Activated naive CD4-positive, alpha-beta T cell treated with anti-CD3 and anti-CD28 coated beads, Interleukin-2, amount 50 U/mL, for 24 hours (primary cell): ENCODE results near the gene PIK3C2G.
A peak's percentile ranks its signal among the peaks of the same experiment; 100 is the strongest.

Source experiments
- H3K27ac Mint-ChIP-seq: one replicate; pipeline ENCODE4 v1.8.0; 2021; ENCODE audit warnings: mild to moderate bottlenecking, mixed read lengths
- H3K27me3 Mint-ChIP-seq: one replicate; pipeline ENCODE4 v1.8.0; 2021; ENCODE audit warnings: mixed read lengths
- H3K36me3 Mint-ChIP-seq: one replicate; pipeline ENCODE4 v1.8.0; 2021; ENCODE audit warnings: mixed read lengths
- H3K4me1 Mint-ChIP-seq: one replicate; pipeline ENCODE4 v1.8.0; 2021; ENCODE audit warnings: mixed read lengths
- H3K4me3 Mint-ChIP-seq: one replicate; pipeline ENCODE4 v1.8.0; 2021; ENCODE audit warnings: mild to moderate bottlenecking, mixed read lengths
- H3K9me3 Mint-ChIP-seq: one replicate; pipeline ENCODE4 v1.8.0; 2021; ENCODE audit warnings: mixed read lengths

The PIK3C2G gene

GRCh38 chr12:18629445-18629844 is 368.1 kb downstream of the PIK3C2G start:
- Mint-ChIP-seq H3K4me1 (no peaks in the 10 kb centered on the region), H3K27me3 (no peaks in the 10 kb centered on the region), H3K27ac (no peak overlapping the region), H3K9me3 (peaks cover 7% of the 10 kb centered on the region), H3K4me3 (no peak overlapping the region), H3K36me3 (no peaks in the 10 kb centered on the region)

- no peak overlapping the region for H3K27ac Mint-ChIP-seq
- H3K27me3 Mint-ChIP-seq = no peaks in the 10 kb centered on the region
- no peaks in the 10 kb centered on the region for H3K4me1 Mint-ChIP-seq
- H3K9me3 Mint-ChIP-seq = peaks cover 7% of the 10 kb centered on the region
- H3K36me3 Mint-ChIP-seq = no peaks in the 10 kb centered on the region
- no peak overlapping the region for H3K4me3 Mint-ChIP-seq
These were observed 368.6 kb downstream of the PIK3C2G start for GRCh38 chr12:18629916-18630315.

DNA sequence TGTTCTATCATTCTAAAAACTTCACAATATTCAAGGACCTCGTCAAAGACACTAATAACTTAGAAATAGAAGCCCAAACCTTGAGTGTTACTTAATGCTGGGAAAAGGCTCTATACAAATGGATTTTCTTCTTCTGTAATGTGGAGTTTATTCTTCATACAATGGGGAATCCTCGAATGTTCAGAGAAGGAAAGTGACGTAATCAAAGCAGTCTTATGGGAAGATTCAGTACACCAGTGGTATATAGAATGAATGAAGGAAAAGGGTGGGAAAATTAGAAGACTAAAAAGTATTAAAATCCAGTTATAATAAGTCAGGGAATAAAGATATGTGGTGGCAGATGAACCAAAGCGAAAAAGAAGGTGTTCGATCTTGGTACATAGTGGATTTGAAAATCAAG is 370.0 kb downstream of the PIK3C2G start:
- Mint-ChIP-seq H3K27ac (no peak overlapping the region), H3K36me3 (no peaks in the 10 kb centered on the region), H3K27me3 (no peaks in the 10 kb centered on the region), H3K4me1 (no peaks in the 10 kb centered on the region), H3K9me3 (peaks cover 7% of the 10 kb centered on the region), H3K4me3 (no peak overlapping the region)

DNA sequence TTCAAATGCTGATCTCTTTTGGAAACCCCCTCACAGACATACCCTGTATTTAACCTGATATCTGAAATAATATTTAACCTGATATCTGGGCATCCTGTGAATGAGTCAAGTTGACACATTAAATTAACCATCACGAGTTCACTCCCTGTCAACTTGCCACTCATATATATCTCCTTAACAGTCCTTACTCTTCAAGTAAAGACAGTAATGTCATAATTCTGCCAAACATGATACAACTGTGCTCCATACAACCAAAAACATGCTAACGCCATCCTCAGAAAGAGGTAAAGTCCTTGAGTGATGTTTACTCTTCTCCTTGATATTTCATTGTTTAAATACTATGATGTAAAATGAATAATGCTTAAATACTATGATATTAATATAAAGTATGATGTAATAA is 371.5 kb downstream of the PIK3C2G start:
- no peak overlapping the region for H3K4me3 Mint-ChIP-seq
- H3K4me1 Mint-ChIP-seq = no peaks in the 10 kb centered on the region
- no peaks in the 10 kb centered on the region for H3K27me3 Mint-ChIP-seq
- no peaks in the 10 kb centered on the region for H3K36me3 Mint-ChIP-seq
- no peak overlapping the region for H3K27ac Mint-ChIP-seq
- H3K9me3 Mint-ChIP-seq = no peaks in the 10 kb centered on the region

DNA sequence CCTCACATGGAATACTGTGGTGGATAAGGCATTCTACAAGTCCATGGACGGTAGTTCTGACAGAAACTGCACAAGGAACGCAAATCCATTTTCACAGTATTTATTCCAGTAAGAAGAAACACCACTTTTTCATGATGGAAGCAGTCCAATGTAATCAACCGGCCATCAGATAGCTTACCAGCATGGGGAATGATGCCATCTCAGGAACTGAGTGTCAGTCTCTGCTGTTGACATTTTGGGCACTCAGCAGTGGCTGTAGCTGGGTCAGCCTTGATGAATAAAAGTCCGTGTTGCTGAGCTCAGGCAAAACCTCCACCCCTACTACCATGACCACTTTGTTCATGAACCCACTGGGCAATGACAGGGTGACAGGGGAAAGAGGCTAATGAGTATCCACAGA is 373.1 kb downstream of the PIK3C2G start:
- no peak overlapping the region for H3K27ac Mint-ChIP-seq
- no peaks in the 10 kb centered on the region for H3K4me1 Mint-ChIP-seq
- H3K9me3 Mint-ChIP-seq = no peaks in the 10 kb centered on the region
- H3K4me3 Mint-ChIP-seq = no peak overlapping the region
- H3K27me3 Mint-ChIP-seq = no peaks in the 10 kb centered on the region
- H3K36me3 Mint-ChIP-seq = no peaks in the 10 kb centered on the region

- H3K4me3 Mint-ChIP-seq = no peak overlapping the region
- no peaks in the 10 kb centered on the region for H3K4me1 Mint-ChIP-seq
- no peaks in the 10 kb centered on the region for H3K27me3 Mint-ChIP-seq
- no peaks in the 10 kb centered on the region for H3K9me3 Mint-ChIP-seq
- H3K27ac Mint-ChIP-seq = no peak overlapping the region
- no peaks in the 10 kb centered on the region for H3K36me3 Mint-ChIP-seq
These were observed 379.1 kb downstream of the PIK3C2G start for GRCh38 chr12:18640321-18640955.

DNA sequence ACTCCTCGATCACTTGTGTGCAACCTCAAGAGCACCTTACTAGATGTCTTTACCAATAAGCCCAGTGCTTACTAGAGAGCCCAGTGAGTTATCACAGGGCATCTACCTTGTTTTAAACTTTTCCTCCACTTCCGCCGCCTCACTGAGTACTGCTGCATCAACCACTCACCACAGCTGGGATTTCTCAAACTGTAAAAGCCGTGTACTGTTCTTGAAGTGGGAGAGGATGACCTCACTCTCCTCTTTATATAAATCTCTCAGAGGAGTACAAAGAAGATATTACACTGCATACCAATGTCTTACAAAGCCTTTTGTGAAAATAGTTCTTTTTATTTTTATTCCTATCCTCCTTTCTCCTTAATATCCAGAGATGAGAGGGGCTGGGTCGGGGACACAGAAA is 382.4 kb downstream of the PIK3C2G start:
- Mint-ChIP-seq H3K27me3 (no peaks in the 10 kb centered on the region), H3K4me3 (no peak overlapping the region), H3K36me3 (no peaks in the 10 kb centered on the region), H3K27ac (no peak overlapping the region), H3K9me3 (no peaks in the 10 kb centered on the region), H3K4me1 (no peaks in the 10 kb centered on the region)

- H3K4me1 Mint-ChIP-seq = no peaks in the 10 kb centered on the region
These were observed 383.2 kb downstream of the PIK3C2G start for GRCh38 chr12:18644564-18644963.

DNA sequence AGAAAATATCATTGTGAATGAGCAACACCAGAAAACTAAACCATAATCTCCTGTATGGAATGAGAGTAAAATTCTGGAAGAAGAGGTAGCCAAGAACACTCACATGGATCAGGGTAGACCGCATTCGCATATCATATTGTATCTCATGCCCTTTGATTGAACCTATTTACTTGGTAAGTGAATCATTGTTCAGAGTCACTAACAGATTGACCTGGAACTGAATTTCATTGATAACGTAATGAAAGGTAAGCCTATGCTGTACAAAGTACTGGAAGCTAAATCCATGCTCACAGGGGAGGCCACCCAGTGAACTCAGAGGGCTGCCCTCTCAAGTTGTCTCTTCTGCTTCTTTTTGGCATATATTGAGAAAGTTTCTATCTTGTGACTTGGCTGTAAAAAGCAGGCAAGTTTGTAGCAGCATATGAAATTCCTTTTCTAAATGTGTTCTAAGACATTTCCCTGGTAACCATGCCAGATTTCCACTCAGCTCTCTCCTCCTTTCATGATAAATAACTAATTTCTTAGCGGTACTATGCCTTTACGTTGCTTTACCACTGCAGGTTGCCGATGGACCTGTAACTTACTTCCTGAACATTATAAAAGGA is 385.1 kb downstream of the PIK3C2G start:
- Mint-ChIP-seq H3K4me3 (no peak overlapping the region), H3K4me1 (no peaks in the 10 kb centered on the region), H3K27ac (no peak overlapping the region), H3K9me3 (no peaks in the 10 kb centered on the region), H3K27me3 (no peaks in the 10 kb centered on the region), H3K36me3 (no peaks in the 10 kb centered on the region)

More at GRCh38 chr12:18644564-18644963, 383.2 kb downstream of the PIK3C2G start:
- Mint-ChIP-seq H3K27ac (no peak overlapping the region), H3K9me3 (no peaks in the 10 kb centered on the region), H3K4me3 (no peak overlapping the region), H3K36me3 (no peaks in the 10 kb centered on the region), H3K27me3 (no peaks in the 10 kb centered on the region)

DNA sequence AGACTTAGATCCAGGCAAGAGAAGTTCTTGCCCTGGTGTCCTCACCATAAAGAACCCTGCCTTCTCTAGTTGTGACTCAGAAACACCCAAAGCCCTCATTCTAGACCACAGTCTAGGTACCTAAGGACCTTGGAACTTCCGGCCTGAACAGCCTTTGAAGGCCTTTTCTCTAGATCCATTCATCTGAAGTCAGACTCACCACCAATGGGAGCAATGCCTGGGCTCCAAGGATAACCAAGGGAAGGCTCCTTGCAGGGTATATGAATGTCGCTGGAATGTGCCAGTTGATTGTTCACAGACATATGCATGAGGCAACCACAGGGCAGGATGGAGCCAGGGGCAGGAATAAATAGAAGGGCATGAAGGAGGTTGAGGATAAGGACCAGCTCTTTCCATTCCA is 390.2 kb downstream of the PIK3C2G start:
- H3K9me3 Mint-ChIP-seq = peaks cover 6% of the 10 kb centered on the region
- no peaks in the 10 kb centered on the region for H3K36me3 Mint-ChIP-seq
- H3K4me3 Mint-ChIP-seq = no peak overlapping the region
- no peaks in the 10 kb centered on the region for H3K27me3 Mint-ChIP-seq
- H3K27ac Mint-ChIP-seq = no peak overlapping the region
- H3K4me1 Mint-ChIP-seq = no peaks in the 10 kb centered on the region

DNA sequence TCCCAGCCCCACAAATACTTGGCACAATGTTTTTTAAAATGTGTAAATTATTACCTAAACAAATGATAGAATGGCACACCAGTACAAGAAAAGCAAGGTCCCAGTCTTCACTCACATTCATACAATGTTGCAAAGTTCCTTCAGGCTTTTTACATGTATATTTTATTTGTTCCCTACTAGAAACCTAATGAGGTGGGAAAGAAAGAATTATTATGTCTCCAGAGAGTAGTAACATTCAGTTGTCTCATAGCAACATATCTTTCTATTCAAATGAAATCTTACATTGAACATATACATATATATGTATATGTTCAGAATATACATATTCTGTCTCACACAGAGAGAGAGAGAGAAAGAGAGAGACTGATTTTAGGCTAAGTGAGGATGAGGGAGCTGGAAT is 391.3 kb downstream of the PIK3C2G start:
- H3K4me1 Mint-ChIP-seq = no peaks in the 10 kb centered on the region
- no peaks in the 10 kb centered on the region for H3K36me3 Mint-ChIP-seq
- H3K27me3 Mint-ChIP-seq = no peaks in the 10 kb centered on the region
- H3K9me3 Mint-ChIP-seq = peaks cover 15% of the 10 kb centered on the region
- no peak overlapping the region for H3K27ac Mint-ChIP-seq
- H3K4me3 Mint-ChIP-seq = no peak overlapping the region

DNA sequence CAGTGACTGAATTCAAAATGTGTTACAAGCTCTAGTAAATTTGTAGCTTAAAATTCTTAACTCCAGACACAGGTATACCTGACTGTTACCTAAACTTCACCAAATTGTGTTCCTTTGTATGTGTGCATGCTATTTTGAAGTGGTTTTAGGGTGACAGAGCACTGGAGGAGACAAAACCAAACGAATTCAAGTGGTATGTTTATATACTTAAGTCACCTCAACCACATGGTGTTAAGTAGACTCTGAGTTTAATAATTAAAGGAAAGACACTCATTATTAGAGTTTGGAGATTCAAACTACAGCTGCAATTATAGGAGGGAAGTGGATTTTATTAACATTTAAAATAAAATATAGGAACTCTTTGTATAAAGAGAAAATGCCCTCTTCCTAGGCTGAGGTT is 392.1 kb downstream of the PIK3C2G start:
- Mint-ChIP-seq H3K36me3 (no peaks in the 10 kb centered on the region), H3K4me3 (no peak overlapping the region), H3K27me3 (no peaks in the 10 kb centered on the region), H3K9me3 (peaks cover 23% of the 10 kb centered on the region), H3K27ac (no peak overlapping the region), H3K4me1 (no peaks in the 10 kb centered on the region)

- Mint-ChIP-seq H3K9me3 (peaks cover 29% of the 10 kb centered on the region), H3K27me3 (no peaks in the 10 kb centered on the region), H3K4me3 (no peak overlapping the region), H3K27ac (no peak overlapping the region), H3K36me3 (no peaks in the 10 kb centered on the region), H3K4me1 (no peaks in the 10 kb centered on the region)
These were observed 394.0 kb downstream of the PIK3C2G start for GRCh38 chr12:18655351-18655750.

DNA sequence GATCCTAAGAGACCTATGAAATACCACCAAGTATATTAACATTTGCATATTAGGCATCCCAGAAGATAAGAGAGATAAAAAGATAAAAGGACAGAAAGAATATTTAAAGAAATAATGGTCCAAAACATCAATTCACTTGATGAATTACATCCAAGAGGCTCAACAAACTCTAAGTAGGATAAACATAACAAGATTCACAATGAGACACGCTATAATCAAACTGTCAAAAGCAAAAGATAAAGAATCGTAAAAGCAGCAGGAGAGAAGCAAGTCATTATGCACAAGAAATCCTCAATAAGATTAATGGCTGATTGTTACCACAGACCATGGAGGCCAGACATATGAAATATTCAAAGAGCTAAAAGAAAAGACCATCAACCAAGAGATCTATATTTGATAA is 396.9 kb downstream of the PIK3C2G start:
- H3K9me3 Mint-ChIP-seq = peaks cover 42% of the 10 kb centered on the region
- H3K27ac Mint-ChIP-seq = peak overlapping the region; percentile 43
- H3K4me1 Mint-ChIP-seq = no peaks in the 10 kb centered on the region
- no peak overlapping the region for H3K4me3 Mint-ChIP-seq
- H3K36me3 Mint-ChIP-seq = no peaks in the 10 kb centered on the region
- no peaks in the 10 kb centered on the region for H3K27me3 Mint-ChIP-seq

DNA sequence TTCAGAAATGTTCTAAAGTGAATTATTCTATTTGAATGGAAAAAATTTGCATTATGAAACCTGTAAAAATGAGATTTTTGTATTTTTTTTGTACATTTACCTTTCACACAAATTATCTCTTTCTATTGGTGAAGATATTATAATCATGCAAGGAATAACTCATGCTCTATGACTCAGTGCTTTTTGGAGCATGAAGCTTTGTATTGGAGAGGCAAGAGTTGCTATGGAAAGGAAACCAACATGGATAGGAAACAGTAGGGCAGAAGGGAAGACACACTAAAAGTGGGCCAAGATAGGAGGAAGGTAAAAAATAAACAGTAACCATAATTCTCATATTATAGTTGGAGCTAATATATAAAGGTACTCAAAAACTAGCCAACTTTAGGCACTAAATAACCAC is 397.5 kb downstream of the PIK3C2G start:
- H3K36me3 Mint-ChIP-seq = no peaks in the 10 kb centered on the region
- peaks cover 42% of the 10 kb centered on the region for H3K9me3 Mint-ChIP-seq
- H3K27ac Mint-ChIP-seq = no peak overlapping the region
- H3K4me1 Mint-ChIP-seq = no peaks in the 10 kb centered on the region
- H3K4me3 Mint-ChIP-seq = no peak overlapping the region
- H3K27me3 Mint-ChIP-seq = no peaks in the 10 kb centered on the region

- H3K36me3 Mint-ChIP-seq = no peaks in the 10 kb centered on the region
- H3K27ac Mint-ChIP-seq = no peak overlapping the region
- no peak overlapping the region for H3K4me3 Mint-ChIP-seq
- H3K27me3 Mint-ChIP-seq = no peaks in the 10 kb centered on the region
- no peaks in the 10 kb centered on the region for H3K4me1 Mint-ChIP-seq
- peaks cover 23% of the 10 kb centered on the region for H3K9me3 Mint-ChIP-seq
These were observed 414.8 kb downstream of the PIK3C2G start for GRCh38 chr12:18676141-18676540.
